Kidney epithelial cell (primary cell): ENCODE results near the gene ANKRD49. TPM values are rescaled to one million over a fixed set of nuclear protein-coding genes. Genes with fewer than 3 reads are reported as not detected.

Experiments used
- DNase-seq: peaks from one replicate; pipeline ENCODE4 v3.0.0-alpha.2; 2010; ENCODE audit warnings: low read depth
- H3K27me3 ChIP-seq: 2 replicates; pipeline ENCODE4 v1.6.0; 2011; ENCODE audit warnings: low read length; ENCODE audit not compliant: control insufficient read depth, insufficient read depth
- H3K36me3 ChIP-seq: 2 replicates; pipeline ENCODE4 v1.5.1; 2011; ENCODE audit warnings: low read length; ENCODE audit not compliant: control insufficient read depth, insufficient read depth
- H3K4me3 ChIP-seq: 2 replicates; pipeline ENCODE4 v1.5.1; 2011; ENCODE audit warnings: low read depth, mild to moderate bottlenecking, control low read depth, low read length
- CTCF ChIP-seq: IDR thresholded peaks from 2 replicates; pipeline ENCODE4 v1.5.1; 2011; ENCODE audit warnings: mild to moderate bottlenecking, moderate library complexity, low read length, control low read depth, inconsistent platforms; ENCODE audit not compliant: insufficient read depth, poor library complexity, severe bottlenecking
- total RNA-seq: library from RNA; depleted of rRNA; stranded (reverse); fragments of >200 nt; gene quantifications from 2 replicates; pipeline ENCODE4 v1.2.3, GENCODE V29; 2015

The ANKRD49 gene
- total RNA-seq, 1 donor from 2014 or later, result 16.7 TPM

DNA sequence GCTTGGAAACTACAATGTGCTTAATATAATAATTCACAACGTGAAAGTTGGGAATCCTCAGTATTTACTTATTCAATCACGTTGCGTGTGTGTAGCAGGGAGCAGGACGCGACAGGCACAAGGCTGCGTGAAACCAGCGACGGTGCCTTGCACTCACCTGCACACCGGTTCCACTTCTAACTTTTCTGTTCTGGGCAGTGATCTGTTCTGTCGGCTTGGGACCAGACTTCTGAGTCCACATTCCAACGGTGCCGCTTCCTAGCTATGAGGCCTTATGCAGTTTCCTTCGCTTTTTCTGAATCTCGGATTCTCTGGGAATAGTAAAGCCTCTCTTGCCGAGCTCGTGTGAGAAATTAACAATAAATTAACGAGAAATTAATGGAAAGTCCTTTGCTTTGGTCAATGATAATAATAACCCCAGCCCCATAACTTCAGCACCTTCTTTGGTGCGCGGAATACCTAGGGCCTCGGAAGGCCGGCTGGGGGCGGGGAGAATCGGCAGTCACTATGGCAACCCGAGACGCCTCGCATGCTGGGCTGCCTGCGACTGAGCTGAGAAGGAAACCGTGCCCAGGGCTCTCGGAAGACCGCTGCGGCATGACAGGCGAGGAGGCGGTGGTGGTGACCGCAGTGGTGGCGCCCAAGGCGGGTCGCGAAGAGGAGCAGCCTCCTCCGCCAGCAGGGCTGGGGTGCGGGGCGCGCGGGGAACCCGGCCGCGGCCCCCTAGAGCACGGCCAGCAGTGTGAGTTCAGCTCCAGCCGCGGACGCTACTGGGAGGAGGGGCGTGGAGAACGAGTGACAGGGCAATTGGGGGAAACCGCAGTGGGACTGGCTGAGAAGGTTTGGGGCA, 18.4 kb downstream of the ANKRD49 start, which contains the start of gene C11orf97:
C11orf97 (plus strand) TSS at position 530 of the 850 bp plus-strand sequence; CDS start at position 598, 68 bp downstream.
- no peak for TF ChIP-seq CTCF
- Histone ChIP-seq H3K4me3 (peak within 1 kb of the TSS; percentile 54), H3K36me3 (no peaks in the 10 kb centered on the region), H3K27me3 (no peaks in the 10 kb centered on the region)
- DNase-seq, result no peak

DNA sequence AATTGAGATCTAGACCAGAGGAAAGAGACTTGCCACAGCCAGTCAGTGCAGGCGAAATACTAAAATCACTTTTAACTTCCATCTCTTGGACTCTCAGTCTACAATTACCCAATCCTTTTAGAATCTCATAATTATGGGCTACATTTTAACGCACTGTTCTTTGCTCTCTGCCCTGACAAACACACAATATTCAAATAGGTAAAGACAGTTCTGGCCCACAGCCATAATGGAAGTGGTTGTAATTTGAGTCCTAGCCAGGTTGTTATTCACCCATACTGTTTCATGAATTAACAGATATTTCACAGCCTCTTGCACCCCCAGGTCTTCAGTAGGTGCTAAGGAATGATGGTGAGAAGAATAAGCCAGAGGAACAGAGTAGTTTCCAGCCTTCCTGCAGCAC, 19.3 kb downstream of the ANKRD49 start:
- no peak for TF ChIP-seq CTCF
- DNase-seq, result no peak
- no peaks in the 10 kb centered on the region for H3K27me3 ChIP-seq
- no peaks in the 10 kb centered on the region for H3K36me3 ChIP-seq
- H3K4me3 ChIP-seq, result no peak overlapping the region

DNA sequence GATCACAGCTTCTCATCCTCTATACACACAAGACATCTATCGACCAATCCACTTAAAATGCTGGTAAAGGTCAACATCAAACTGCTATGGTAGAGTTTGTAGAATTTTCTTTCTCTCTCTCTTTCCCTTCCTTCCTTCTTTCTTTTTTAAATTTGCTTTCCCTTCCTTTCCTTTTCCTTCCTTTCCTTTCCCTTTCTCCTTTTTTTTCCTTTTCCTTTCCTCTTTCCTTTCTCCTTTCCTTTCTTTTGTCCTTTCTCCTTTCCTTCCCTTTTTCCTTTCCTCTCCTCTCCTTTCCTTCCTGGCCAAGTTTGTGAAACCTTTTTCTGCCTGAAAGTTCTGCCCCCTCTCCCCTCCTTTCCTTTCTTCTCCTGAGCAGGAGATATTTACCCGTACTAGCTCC, 21.6 kb downstream of the ANKRD49 start:
- no peak for TF ChIP-seq CTCF
- H3K36me3 ChIP-seq, result no peaks in the 10 kb centered on the region
- H3K4me3 ChIP-seq, result no peak overlapping the region
- no peak for DNase-seq
- H3K27me3 ChIP-seq, result no peaks in the 10 kb centered on the region

DNA sequence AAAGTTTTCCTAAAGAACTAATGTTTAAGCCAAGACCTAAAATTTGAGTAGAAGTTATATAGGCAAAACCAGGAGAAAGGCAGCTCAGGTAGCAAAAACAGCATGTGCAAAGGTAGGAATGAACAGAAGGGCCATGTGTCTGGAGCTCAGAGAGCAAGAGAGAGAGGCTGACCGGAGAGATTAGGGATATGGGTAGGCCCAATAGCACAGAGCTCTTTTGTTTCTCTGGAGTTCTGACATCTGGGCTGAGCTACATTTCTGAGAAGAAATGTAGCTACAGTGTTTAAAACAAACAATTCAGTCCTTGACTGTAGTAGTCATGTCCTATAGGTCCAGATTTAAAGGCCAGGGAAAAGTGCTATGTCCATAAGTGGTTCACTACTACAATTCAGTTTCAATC, 22.9 kb downstream of the ANKRD49 start:
- DNase-seq, result no peak
- H3K4me3 ChIP-seq, result no peak overlapping the region
- TF ChIP-seq CTCF, result no peak
- H3K27me3 ChIP-seq, result no peaks in the 10 kb centered on the region
- H3K36me3 ChIP-seq, result no peaks in the 10 kb centered on the region

DNA sequence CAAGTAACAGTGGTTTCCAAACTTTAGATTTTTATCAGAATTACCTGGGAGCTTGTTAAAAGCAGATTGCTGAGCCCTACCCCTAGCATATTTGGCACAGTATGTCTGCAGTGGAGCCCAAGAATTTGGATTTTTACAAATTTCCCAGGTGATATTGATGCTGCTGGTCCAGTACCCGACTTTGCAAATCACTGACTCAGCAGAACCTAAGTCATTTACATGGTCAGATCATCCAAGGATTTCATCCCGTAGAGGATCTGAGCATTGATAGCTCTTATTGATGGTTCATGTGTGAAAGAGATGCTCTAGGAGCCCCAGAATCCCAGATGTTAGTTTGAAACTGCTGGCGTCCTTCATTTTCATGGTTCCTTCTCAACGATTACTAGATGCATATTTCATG, 24.5 kb downstream of the ANKRD49 start:
- no peak overlapping the region for H3K4me3 ChIP-seq
- no peak for TF ChIP-seq CTCF
- DNase-seq, result no peak
- no peaks in the 10 kb centered on the region for H3K27me3 ChIP-seq
- no peaks in the 10 kb centered on the region for H3K36me3 ChIP-seq
